ENCODE results near the gene SPATA31E1.

DNA sequence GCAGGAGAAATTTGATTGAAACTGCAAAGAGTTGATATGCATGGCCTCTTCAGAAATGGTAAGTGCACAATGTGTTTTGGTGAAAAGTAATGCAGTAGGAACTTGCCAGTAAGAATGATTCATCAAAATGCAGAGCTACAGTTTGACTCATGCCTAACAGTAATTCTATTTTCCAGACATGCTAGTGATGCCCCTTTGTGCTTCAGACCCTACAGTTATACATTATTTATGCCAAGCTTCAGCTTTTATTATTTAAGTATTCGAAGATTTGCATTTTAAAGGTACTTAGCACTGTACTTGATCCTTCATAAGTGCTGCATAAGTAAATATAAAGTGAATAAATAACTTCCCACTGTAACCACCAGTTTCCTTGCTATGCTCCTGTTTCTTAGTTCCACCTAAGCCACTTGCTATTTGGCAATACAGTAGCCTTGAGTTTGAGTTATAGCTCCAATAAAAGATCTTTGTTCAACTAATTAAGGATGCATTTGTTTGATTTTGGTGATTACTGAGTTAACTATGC, 3.6 kb upstream of the SPATA31E1 start:
- TF ChIP-seq REST (IDR thresholded peaks at IDR 0.05; ENCODE audit: low read depth): no peak
- no peak for TF ChIP-seq CEBPB (IDR thresholded peaks at IDR 0.05)
- no peak for TF ChIP-seq RAD21 (IDR thresholded peaks at IDR 0.05; ENCODE audit: low read depth)
- no peak for TF ChIP-seq TCF12 (IDR thresholded peaks at IDR 0.05; ENCODE audit: low read depth)
- no peak for TF ChIP-seq MAX (IDR thresholded peaks at IDR 0.05)
- TF ChIP-seq NFIC (IDR thresholded peaks at IDR 0.05): no peak
- no peak for TF ChIP-seq FOXM1 (IDR thresholded peaks at IDR 0.05; ENCODE audit: borderline replicate concordance, low read depth)
- TF ChIP-seq YY1 (IDR thresholded peaks at IDR 0.05; ENCODE audit: low read depth): no peak
- TF ChIP-seq CREB1 (IDR thresholded peaks at IDR 0.05; ENCODE audit: low read depth): no peak
- no peak for TF ChIP-seq EP300 (IDR thresholded peaks at IDR 0.05; ENCODE audit: borderline replicate concordance)
- TF ChIP-seq TAF1 (IDR thresholded peaks at IDR 0.05; ENCODE audit: low read depth): no peak
